A549 (cell line): ENCODE results near the gene ADGRB2. TPM values are rescaled to one million over a fixed set of nuclear protein-coding genes. Genes with fewer than 3 reads are reported as not detected.

ENCODE experiments used
- ATAC-seq, 2 experiments: fragments of 200-7000 bp in 1 of 2; fragments of >200 bp in 1 of 2; cut with Nextera tagmentation in 1 of 2; cut with Tn5 transposase in 1 of 2; 3 replicates each; pipeline versions ENCODE4 v1.8.0 to v1.9.1; 2018 to 2020; ENCODE audit warnings: mild to moderate bottlenecking in 1 of 2, moderate library complexity in 1 of 2
- CTCF ChIA-PET: fragments of 300-600 bp; sonication (Branson Sonifier 250); formaldehyde crosslinking; extraction: SDS; loops from one replicate; lab custom pipeline; 2021; ENCODE audit warnings: antibody characterized with exemption, inconsistent platforms; lab: Yijun Ruan, JAX
- POLR2A ChIA-PET: fragments of 350-600 bp; formaldehyde crosslinking; extraction: SDS; loops from one replicate; lab custom pipeline; 2021; ENCODE audit warnings: antibody characterized with exemption, inconsistent platforms; lab: Yijun Ruan, JAX
- DNase-seq, 2 experiments: peaks; one replicate each; pipeline versions ENCODE4 v3.0.0 to v3.0.0-alpha.2; 2011 to 2016; ENCODE audit warnings: low read depth in 1 of 2, low spot score in 1 of 2
- FAIRE-seq: peaks from 2 replicates; lab custom pipeline; 2011; peaks lifted over from hg19 to GRCh38; lab: Jason Lieb, UNC
- H3K27ac ChIP-seq, 2 experiments: fragments of >200 bp; sonication (Bioruptor Twin); formaldehyde crosslinking; 3 replicates each; pipeline ENCODE4 v1.5.1; 2016 to 2017
- H3K4me1 ChIP-seq: fragments of >200 bp; sonication (Bioruptor Twin); formaldehyde crosslinking; 3 replicates; pipeline ENCODE4 v1.6.1; 2016
- H3K4me2 ChIP-seq: fragments of >200 bp; sonication (Bioruptor Twin); formaldehyde crosslinking; 3 replicates; pipeline ENCODE4 v1.6.1; 2016
- H3K4me3 ChIP-seq: fragments of >200 bp; sonication (Bioruptor Twin); formaldehyde crosslinking; 3 replicates; pipeline ENCODE4 v1.5.1; 2016
- H3K9me3 ChIP-seq: fragments of >200 bp; sonication (Bioruptor Twin); formaldehyde crosslinking; 3 replicates; pipeline ENCODE4 v1.6.1; 2016
- ATOH8 ChIP-seq: fragments of 250-450 bp; sonication (Bioruptor Pico); IDR thresholded peaks from 2 replicates; pipeline ENCODE4 v1.5.0; 2020; ENCODE audit warnings: low read depth, mild to moderate bottlenecking, moderate library complexity
- CEBPB ChIP-seq, 2 experiments: fragments of >200 bp in 1 of 2; sonication (Bioruptor Twin) in 1 of 2; formaldehyde crosslinking in 1 of 2; IDR thresholded peaks; 2 replicates each; pipeline ENCODE4 v1.6.1; 2012 to 2016
- E2F6 ChIP-seq: IDR thresholded peaks from 2 replicates; pipeline ENCODE4 v1.6.1; 2012; ENCODE audit warnings: low read depth, borderline replicate concordance
- ELK1 ChIP-seq: fragments of 150-350 bp; IDR thresholded peaks from 2 replicates; pipeline ENCODE4 v1.6.1; 2014; ENCODE audit warnings: low read depth, mild to moderate bottlenecking, low read length
- ESRRA ChIP-seq: fragments of 150-350 bp; IDR thresholded peaks from 2 replicates; pipeline ENCODE4 v1.6.1; 2014; ENCODE audit warnings: mild to moderate bottlenecking, low read length, borderline replicate concordance
- GATA3 ChIP-seq: IDR thresholded peaks from 2 replicates; pipeline ENCODE4 v1.6.1; 2012; ENCODE audit warnings: borderline replicate concordance
- HES2 ChIP-seq: fragments of >200 bp; sonication (Bioruptor Twin); formaldehyde crosslinking; IDR thresholded peaks from 2 replicates; pipeline ENCODE4 v1.6.1; 2016
- HEYL ChIP-seq: fragments of 250-450 bp; sonication (Bioruptor Pico); IDR thresholded peaks from 2 replicates; pipeline ENCODE4 v1.8.0; 2021; ENCODE audit warnings: mild to moderate bottlenecking, moderate library complexity
- HOXB13 ChIP-seq: fragments of 250-450 bp; sonication (Bioruptor Pico); IDR thresholded peaks from 2 replicates; pipeline ENCODE4 v1.5.0; 2020; ENCODE audit warnings: low read depth, mild to moderate bottlenecking, moderate library complexity
- HOXB5 ChIP-seq: fragments of 250-450 bp; sonication (Bioruptor Pico); IDR thresholded peaks from 2 replicates; pipeline ENCODE4 v1.5.0; 2020; ENCODE audit warnings: mild to moderate bottlenecking, moderate library complexity
- MAFK ChIP-seq: fragments of 450-650 bp; IDR thresholded peaks from 2 replicates; pipeline ENCODE4 v1.6.1; 2014; ENCODE audit not compliant: partially characterized antibody
- MAZ ChIP-seq: fragments of 150-350 bp; IDR thresholded peaks from 2 replicates; pipeline ENCODE4 v1.6.1; 2014; ENCODE audit warnings: antibody characterized with exemption, low read depth, low read length, borderline replicate concordance
- MYC ChIP-seq: IDR thresholded peaks from 2 replicates; pipeline ENCODE4 v1.6.1; 2012; ENCODE audit warnings: mild to moderate bottlenecking, inconsistent platforms, low read length, improper control_type of control experiment, borderline replicate concordance
- NFE2L2 ChIP-seq: fragments of 150-350 bp; conservative IDR thresholded peaks from 2 replicates; pipeline ENCODE4 v1.6.1; 2014; ENCODE audit warnings: low read length
- NPAS2 ChIP-seq: fragments of 250-450 bp; sonication (Bioruptor Pico); IDR thresholded peaks from 2 replicates; pipeline ENCODE4 v1.8.0; 2022; ENCODE audit warnings: mild to moderate bottlenecking, moderate library complexity, borderline replicate concordance
- POLR2A ChIP-seq: IDR thresholded peaks from 2 replicates; pipeline ENCODE4 v1.6.1; 2012; ENCODE audit warnings: mild to moderate bottlenecking, low read length
- RAD21 ChIP-seq, 2 experiments: fragments of >200 bp in 1 of 2; sonication (Bioruptor Twin) in 1 of 2; formaldehyde crosslinking in 1 of 2; IDR thresholded peaks in 1 of 2; conservative IDR thresholded peaks in 1 of 2; 2 replicates in 1 of 2; 3 replicates in 1 of 2; pipeline ENCODE4 v1.6.1; 2012 to 2018; ENCODE audit warnings: inconsistent platforms in 1 of 2
- REST ChIP-seq: fragments of 200-600 bp; sonication (generic); IDR thresholded peaks from 2 replicates; pipeline ENCODE4 v1.6.1; 2016; ENCODE audit warnings: antibody characterized with exemption, mild to moderate bottlenecking, moderate library complexity
- SMC3 ChIP-seq: fragments of >200 bp; sonication (Bioruptor Twin); formaldehyde crosslinking; IDR thresholded peaks from 3 replicates; pipeline ENCODE4 v1.6.1; 2018; ENCODE audit warnings: inconsistent platforms
- ZNF302 ChIP-seq: fragments of 250-450 bp; sonication (Bioruptor Pico); IDR thresholded peaks from 2 replicates; pipeline ENCODE4 v1.9.0; 2021; ENCODE audit warnings: inconsistent platforms, mild to moderate bottlenecking, moderate library complexity
- WGBS: methylation state at CpG from one replicate; pipeline ENCODE4 v1.1.6; 2017; ENCODE audit errors: missing lambda C conversion rate; 5-methylcytosine and 5-hydroxymethylcytosine counted together
- polyA plus RNA-seq, 4 experiments: library from polyadenylated mRNA; depleted of rRNA in 3 of 4; stranded (reverse); fragments of >200 nt; fragmentation: RNase III in 1 of 4; extraction: RNeasy Plus Mini Kit Qiagen cat#74134 plus additional on column Dnase treatment in 1 of 4; gene quantifications; 2 replicates in 3 of 4; 3 replicates in 1 of 4; pipeline ENCODE4 v1.2.3, GENCODE V29; 2011 to 2017

Gene ADGRB2
- polyA plus RNA-seq, 2 of the 4 experiments (the other 2 are of a cell fraction) = 2.3 to 6.6 TPM

- POLR2A ChIA-PET = no interaction called here
Observed at GRCh38 chr1:31786366-31787060, 22.4 kb upstream of the ADGRB2 start.

GRCh38 chr1:31785947-31786290 is 21.8 kb upstream of the ADGRB2 start:
- DNase-seq = no peak
- CTCF ChIA-PET = interaction anchor here (2.0 to 18.6 kb wide), 2 partner anchors 22 to 237 kb away, joined by 6 to 242 read pairs; partner anchors contain the start of gene ADGRB2
- POLR2A ChIA-PET = no interaction called here
- ATAC-seq = no peak
- Histone ChIP-seq H3K4me1 (peaks cover 16% of the 10 kb centered on the region), H3K9me3 (no peaks in the 10 kb centered on the region), H3K4me3 (no peak overlapping the region), H3K27ac (no peak overlapping the region), H3K4me2 (no peak overlapping the region)
- 63% methylated on average over 3 of the region's 3 CpGs for WGBS
- no peak for FAIRE-seq
- TF ChIP-seq HOXB13 (CRISPR knock-in tag) = no peak
- no peak for TF ChIP-seq ATOH8 (CRISPR knock-in tag)
- no peak for TF ChIP-seq SMC3
- no peak for TF ChIP-seq ZNF302 (CRISPR knock-in tag)
- no peak for TF ChIP-seq MYC
- TF ChIP-seq GATA3 = no peak
- TF ChIP-seq HOXB5 (CRISPR knock-in tag) = no peak
- no peak for TF ChIP-seq NPAS2
- no peak for TF ChIP-seq ESRRA
- no peak for TF ChIP-seq ELK1
- no peak for TF ChIP-seq POLR2A
- TF ChIP-seq MAZ = no peak
- TF ChIP-seq HES2 = no peak
- no peak for TF ChIP-seq NFE2L2
- no peak for TF ChIP-seq RAD21 (conservative IDR thresholded peaks at IDR 0.05 in 1 of 2, IDR thresholded peaks at IDR 0.05 in 1 of 2)
- no peak for TF ChIP-seq CEBPB (IDR thresholded peaks at IDR 0.05)

More at GRCh38 chr1:31786366-31787060, 22.4 kb upstream of the ADGRB2 start:
- no peak for TF ChIP-seq NPAS2
- no peak for TF ChIP-seq E2F6
- TF ChIP-seq SMC3 = no peak
- TF ChIP-seq MAFK = peak; percentile 15
- TF ChIP-seq REST = no peak
- TF ChIP-seq HEYL = no peak
- TF ChIP-seq HOXB5 (CRISPR knock-in tag) = no peak
- Histone ChIP-seq H3K4me2 (no peak overlapping the region), H3K27ac (no peak overlapping the region; a peak in 1 of 6 replicates), H3K4me1 (peaks cover 13% of the 10 kb centered on the region), H3K9me3 (no peaks in the 10 kb centered on the region), H3K4me3 (no peak overlapping the region)
- DNase-seq (no peak), FAIRE-seq (no peak), ATAC-seq (no peak)
- CTCF ChIA-PET = interaction anchor here (18.6 kb wide), 1 partner anchor 23 kb away, joined by 242 read pairs; the partner anchor contains the start of gene ADGRB2
- 96% methylated on average over 16 of the region's 16 CpGs for WGBS
